ENCODE measurements around the gene TLCD1.

DNA sequence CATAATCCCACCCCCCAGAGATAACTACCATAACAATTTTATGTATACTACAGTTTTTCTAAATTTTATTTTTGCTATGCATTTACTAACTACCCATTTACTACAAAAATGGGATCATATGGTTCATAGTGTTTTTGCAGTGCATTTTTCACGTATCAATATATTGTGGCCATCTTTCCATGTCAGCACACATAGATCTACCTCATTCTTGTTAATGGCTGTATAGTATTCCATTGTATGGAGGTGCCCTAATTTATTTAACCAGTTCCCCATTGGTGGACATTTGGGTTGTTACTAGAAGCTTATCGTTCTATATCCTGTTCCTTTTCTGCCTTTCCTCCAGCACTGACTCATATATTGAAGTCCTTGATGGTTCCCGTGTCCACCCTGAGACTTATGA lies 37.0 kb downstream of the TLCD1 start:
- TF ChIP-seq, protein P1, sequence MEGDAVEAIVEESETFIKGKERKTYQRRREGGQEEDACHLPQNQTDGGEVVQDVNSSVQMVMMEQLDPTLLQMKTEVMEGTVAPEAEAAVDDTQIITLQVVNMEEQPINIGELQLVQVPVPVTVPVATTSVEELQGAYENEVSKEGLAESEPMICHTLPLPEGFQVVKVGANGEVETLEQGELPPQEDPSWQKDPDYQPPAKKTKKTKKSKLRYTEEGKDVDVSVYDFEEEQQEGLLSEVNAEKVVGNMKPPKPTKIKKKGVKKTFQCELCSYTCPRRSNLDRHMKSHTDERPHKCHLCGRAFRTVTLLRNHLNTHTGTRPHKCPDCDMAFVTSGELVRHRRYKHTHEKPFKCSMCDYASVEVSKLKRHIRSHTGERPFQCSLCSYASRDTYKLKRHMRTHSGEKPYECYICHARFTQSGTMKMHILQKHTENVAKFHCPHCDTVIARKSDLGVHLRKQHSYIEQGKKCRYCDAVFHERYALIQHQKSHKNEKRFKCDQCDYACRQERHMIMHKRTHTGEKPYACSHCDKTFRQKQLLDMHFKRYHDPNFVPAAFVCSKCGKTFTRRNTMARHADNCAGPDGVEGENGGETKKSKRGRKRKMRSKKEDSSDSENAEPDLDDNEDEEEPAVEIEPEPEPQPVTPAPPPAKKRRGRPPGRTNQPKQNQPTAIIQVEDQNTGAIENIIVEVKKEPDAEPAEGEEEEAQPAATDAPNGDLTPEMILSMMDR (conservative IDR thresholded peaks at IDR 0.05; ENCODE audit: low read length), result no peak
- TF ChIP-seq EZH2phosphoT487 (IDR thresholded peaks at IDR 0.05; ENCODE audit: borderline replicate concordance), result no peak

Measured in Loucy (cell line).